Measurements from ENCODE around the gene ARHGAP24.

The ARHGAP24 gene

DNA sequence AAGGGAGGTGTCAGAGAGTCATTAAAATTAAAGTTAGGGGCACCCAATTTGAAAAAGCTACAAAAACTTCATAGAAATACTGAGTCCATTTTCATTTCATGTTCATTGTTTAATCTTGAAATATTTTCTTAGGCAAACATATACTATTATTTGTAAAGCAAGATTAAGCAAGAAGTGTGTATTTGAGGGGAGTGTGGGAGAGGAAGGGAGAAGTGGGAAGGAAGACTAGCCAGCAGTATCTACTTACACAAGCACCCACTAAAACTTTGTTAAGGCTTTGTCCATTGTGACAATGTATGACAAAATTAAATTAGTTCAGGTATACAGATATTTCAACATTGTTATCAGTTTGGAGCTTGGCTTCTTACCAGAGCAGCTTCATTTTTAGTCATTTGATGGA is 222.9 kb downstream of the ARHGAP24 start:
- DNase-seq (ENCODE audit: low read depth) = no peak

DNA sequence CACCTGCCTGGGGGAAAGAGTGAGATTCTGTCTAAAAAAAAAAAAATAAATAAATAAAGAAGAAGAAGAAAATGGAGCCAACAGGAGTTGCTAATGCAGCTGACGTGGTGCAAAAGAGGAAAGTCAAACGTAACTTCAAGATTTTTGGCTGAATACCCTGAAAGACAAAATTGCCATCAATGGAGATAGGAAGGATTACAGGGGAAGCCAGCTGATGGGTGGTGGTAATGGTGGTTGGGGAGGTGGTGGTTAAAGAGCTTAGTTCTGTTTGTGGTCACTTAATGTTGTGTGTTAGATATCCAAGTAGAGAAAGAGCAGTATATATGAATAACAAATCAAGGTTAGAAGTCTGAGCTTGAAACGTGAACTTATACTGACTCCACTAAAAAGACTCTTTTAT is 225.4 kb downstream of the ARHGAP24 start:
- DNase-seq (ENCODE audit: low read depth) = no peak

DNA sequence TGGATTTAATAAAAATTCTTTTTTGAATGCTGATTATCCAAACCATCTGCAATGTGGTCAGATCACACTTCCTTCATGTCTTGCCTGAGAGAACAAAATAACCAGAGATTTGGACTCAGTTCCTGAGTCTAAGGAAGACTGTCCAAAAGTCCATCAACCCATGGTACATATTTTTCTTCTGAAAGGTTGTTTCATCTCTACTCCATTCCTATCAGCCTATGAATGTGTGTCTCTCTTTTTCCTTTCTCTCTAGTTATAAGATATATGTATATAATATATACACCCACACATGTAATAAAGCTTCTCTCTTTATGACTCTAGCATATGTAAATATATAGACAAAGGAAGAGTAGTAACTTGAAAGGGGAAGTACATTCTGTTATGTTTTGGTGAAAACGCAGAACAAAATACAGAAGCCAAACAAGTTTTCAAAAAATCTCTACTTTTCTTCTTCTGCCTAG is 226.9 kb downstream of the ARHGAP24 start:
- no peak for DNase-seq (ENCODE audit: low read depth)

DNA sequence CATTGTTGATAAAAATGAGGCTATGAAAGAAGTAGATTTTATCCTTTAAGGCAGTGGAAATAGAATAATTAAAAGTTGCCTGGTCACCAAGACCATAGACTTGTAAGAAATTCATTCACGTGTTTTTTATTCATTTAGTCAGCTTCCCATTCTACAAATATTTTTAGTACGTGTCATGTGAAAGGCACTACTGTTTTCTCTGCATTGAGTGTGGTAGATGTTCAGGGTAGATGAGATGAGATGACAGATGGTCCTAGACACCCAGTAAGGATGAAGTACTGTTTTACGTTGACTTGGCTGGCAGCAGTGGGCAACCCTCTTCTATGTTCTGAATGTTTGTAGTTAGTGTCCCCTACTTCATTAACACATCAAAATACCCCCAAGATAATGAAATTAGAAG is 228.1 kb downstream of the ARHGAP24 start:
- no peak for DNase-seq (ENCODE audit: low read depth)

DNA sequence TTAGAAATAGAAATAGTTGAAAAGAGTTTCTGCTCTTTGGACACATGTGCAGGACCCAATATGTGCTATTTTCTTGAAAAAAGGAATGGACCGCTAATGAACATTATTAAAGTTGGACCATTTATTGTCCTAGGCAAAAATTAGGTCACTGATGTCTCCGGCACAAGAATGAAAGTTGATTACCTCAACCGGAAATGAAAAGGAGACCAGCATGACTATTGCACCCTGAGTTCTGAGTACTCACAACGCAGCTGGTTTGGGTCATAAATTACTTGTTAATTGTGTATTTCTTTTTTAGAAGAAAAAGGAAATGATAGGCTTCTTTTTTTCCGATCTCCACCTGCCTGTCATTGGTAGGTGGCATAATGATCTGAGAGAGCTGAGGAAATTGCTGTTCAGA is 232.7 kb downstream of the ARHGAP24 start:
- DNase-seq (ENCODE audit: low read depth) = no peak

DNA sequence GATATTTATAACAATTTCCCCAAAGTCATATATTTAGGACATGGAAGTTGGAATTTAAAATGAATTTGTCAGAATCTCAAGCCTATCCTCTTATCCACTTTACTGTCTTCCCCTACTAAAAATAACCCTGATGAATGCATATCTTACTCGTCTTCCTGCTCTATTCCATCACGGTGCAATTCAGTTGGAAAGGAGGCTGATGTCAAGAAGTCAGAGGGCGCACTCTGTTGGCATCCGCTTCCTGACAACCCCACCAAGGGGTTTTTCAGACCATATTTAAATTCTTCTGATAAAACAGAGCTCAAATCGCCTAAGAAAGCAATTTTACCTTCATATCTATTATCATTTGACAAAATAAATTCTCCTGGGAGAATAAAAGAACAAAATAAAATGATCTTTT is 233.5 kb downstream of the ARHGAP24 start:
- DNase-seq (ENCODE audit: low read depth) = no peak

DNA sequence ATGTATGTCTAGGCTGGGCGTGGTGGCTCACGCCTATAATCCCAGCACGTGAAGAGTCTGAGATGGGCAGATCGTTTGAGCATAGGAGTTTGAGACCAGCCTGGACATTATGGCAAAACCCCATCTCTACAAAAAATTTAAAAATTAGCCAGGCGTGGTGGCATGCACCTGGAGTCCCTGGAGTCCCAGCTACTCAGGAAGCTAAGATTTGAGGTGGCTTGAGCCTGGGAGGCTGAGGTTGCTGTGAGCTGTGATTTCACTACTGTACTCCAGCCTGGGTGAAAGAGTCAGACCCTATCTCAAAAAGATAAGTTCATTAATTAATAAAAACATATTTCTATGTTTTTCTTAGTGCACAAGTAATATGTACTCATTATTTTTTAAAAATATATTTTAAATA is 238.1 kb downstream of the ARHGAP24 start:
- no peak for DNase-seq (ENCODE audit: low read depth)

DNA sequence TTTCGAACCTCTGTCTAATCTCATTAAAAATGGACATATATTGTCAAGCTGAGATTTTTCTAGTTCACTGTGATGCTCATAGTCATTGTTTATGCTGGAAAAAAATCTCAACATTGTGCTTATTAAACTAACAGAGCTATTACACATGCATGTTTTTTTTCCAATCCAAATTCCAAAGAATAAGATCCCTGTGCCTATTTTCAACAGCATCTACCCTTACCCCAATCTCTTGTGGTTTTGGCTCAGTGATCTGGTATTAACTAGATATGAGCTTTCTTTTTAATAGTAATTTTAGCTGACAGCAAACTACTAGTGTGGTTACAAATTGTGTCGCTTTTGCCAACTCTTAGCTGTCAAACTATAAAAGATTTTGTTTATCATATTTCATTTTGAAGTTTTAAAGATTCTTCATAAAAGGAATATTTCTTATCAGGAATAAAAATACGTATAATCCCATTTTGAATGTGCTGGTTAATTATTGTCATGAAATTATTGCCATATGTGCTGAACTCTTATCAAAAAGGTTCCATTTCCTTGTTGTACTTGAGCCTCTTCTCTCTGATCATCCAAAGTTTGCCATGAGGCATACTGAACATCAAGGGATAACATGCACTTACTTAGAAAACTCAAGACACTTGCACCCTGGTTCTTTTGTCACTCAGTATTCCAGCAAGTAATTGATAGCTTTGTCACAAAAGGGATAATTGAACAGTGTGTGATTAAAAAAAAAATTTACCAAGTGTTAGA is 241.2 kb downstream of the ARHGAP24 start:
- DNase-seq (ENCODE audit: low read depth) = peak; percentile 8

DNA sequence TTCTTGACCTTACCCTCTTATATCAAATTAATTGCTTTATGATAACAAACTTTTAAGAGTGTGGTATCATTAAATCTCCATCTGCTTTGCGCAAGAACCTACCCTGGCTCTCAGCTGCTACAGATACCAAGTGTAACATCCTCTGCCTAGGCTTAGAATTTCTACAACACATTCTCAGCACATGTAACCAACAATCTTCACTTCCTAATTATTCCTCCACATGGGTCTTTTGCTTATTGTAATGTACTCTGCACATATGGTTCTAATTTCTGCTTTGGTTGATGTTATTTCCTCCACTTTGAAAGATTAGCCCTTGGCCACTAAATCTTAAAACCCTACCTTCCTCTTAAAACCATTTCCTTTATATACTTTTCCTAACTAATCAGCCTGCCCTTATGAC is 242.4 kb downstream of the ARHGAP24 start:
- DNase-seq (ENCODE audit: low read depth) = peak; percentile 47

DNA sequence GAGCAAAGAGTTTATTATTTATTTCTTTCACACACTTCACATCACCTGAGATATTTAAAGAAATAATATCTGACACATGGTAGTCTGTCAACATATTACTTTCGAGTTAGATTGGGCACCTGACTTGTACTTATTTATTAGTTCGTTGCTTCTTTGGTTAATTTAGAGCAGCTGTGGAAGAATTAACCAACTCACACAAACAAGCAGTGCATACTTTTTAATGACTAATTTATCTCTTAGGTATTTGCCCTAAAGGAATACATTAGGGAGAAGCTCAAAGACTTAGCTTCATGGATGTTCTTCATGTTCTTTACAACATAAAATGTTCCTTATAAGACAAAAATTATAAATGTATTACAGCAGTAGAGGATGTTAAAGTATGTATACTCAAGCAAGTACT is 242.9 kb downstream of the ARHGAP24 start:
- DNase-seq (ENCODE audit: low read depth) = no peak

DNA sequence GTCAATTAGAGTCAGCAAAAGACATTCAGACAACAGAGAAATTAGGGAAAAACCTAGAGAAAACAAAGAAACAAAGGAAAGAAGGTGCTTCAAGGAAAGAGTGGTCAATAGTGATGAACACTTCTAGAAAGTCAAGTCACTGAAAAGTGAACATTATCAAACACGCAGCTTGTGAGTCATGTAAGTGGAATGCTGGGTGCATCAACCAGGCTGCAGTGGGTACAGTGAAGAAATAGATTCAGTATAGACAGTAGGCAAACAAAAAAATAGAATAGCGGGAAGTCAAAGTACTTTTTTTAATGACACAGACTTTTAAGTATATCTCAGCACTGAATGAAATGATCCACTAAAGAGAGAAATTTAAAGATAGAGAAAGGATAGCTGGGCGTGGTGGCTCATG is 245.8 kb downstream of the ARHGAP24 start:
- no peak for DNase-seq (ENCODE audit: low read depth)

DNA sequence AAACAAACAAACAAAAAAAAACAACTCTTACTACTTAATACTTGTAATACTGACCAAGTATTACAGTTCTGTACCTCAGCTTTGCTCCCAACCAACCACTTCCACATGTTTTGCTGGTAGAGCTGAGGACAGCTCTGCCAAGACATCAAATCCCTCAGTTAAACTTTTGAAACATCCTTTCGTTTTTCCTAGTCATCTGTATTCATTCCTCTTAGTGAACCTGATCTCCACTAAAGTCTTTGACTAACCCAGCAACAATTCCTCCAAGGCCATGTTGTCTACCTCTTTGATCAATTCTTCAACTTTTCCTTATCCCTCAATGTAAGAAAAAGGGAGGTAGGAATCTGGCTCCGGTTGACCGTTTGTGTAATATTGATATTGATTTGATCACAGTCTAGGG is 247.5 kb downstream of the ARHGAP24 start:
- no peak for DNase-seq (ENCODE audit: low read depth)

DNA sequence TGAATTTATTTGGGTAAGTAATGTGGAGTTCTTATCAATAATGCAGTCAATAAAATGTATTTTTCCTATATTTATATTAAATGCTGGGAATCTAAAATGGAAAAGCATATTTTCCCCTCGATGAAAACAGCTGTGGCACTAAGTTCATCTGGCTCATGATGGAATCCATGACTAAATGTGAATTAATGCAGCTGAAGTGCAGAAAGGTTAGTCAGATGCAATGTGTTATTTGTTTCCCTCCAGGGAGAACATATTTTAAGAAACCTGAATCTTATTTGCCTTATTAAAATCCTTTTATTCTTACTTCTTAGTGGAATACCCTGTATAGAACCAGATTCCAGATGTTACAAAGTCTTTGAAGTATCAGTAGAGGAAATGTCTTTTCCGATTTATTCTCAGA is 247.9 kb downstream of the ARHGAP24 start:
- no peak for DNase-seq (ENCODE audit: low read depth)

DNA sequence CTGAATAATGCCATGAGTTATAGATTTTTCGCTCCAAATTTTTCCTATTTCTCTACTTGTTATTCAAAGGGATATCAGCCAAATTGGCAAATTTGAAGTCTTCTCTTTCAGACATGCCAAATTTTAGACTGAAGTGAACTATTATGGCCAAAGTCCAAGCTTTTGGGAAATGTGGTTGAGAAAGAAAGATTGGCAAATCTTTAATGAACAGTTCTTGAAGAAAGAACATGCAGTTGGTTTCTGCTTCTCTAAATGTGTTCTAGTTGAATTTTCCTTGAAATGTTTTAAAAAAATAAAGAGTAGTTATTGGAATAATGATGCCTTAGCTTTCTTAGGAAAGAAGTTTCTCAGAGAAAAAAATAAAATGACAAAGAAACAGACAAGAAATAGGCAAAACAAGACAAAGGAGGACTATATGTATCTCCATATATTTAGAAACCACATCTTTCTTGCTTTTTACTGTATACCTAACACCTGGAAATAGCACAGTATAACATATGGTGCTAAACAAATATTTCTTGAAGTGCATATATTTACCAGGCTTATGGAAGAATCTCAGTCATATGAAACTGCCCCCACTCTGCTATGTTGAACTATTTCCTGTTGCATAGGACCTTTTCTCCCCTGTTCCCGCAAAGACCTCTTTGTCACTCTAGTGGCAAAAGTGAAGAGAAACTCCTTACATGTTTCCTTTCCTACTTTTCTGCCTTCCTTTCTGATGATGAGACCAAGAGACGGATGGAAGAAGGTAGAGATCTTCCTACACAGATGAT is 250.0 kb downstream of the ARHGAP24 start:
- no peak for DNase-seq (ENCODE audit: low read depth)

DNA sequence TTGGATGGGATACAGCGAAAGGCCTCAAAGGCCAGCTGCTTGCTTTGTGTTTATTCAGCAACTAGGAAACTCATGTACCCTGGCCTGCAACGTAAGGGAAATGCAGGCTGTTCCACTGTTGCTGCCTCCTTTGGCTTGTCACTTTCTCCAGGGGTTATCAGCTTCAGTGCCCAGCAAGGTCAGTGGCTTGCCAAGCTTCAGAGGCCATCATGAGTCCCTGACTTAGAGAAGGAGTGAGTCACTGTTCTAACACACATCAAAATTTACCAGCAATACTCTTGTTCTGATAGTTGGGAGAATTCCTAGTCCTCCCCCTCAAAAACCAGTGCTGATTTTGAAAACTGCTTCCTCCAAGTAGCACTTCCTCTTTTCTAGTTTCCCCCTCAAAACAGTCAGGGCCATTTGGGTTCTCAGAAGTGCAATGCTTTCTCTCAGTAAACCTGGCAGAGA is 250.8 kb downstream of the ARHGAP24 start:
- no peak for DNase-seq (ENCODE audit: low read depth)

DNA sequence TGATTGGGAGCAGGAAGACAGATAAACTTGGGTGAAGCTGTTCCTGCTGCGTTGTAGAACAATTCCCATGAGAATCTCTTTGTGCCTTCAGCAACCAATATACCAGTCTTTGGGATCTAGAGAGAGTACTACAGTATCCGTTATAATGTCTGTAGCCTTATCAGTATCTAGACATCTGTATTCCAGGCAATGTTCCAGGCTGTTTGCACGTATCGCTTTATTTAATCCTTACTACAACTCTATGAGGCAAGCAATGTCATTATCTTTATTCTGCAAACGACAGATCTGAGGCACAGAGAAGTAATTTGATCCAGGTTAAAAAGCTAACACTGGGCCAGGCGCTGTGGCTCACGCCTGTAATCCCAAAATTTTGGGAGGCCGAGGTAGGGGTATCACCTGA is 251.6 kb downstream of the ARHGAP24 start:
- DNase-seq (ENCODE audit: low read depth) = no peak

DNA sequence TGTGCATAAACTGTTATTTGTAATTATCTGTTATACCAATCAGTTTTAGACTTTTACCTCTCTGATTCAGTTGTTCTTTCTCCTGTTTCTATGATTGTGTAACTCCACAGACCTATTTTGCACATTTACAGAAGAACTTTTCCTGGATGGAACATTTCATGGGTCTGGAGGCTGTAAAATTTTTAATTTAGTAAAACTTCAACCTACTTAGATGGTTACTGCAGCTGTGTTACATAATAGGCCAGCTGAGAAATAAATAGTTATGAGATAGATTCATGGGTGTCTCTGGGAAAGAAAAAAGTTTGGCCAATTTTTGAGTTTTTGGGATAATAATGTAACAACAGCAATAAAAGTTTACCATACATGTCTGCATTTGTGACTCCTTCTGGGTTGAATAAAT is 253.5 kb downstream of the ARHGAP24 start:
- DNase-seq (ENCODE audit: low read depth) = no peak

DNA sequence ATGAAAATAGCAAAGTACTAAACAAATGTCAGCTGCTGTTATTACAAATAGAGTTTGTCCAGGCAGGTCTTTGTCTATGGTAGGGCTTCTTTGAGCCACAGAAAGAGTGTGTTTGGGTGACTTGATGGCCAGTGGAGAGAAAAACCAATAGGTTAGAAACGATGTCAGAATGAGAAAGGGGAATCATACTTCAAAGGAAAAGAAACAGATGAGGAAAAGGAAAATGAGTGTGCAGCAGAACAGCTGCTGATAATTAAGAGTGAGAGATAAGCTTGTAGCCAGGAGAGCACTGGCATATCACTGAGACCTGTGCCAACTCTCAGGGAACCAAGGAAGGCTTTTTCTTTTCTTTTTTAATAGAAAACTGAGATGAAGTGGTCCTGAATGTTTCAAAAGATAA is 257.2 kb downstream of the ARHGAP24 start:
- no peak for DNase-seq (ENCODE audit: low read depth)

DNA sequence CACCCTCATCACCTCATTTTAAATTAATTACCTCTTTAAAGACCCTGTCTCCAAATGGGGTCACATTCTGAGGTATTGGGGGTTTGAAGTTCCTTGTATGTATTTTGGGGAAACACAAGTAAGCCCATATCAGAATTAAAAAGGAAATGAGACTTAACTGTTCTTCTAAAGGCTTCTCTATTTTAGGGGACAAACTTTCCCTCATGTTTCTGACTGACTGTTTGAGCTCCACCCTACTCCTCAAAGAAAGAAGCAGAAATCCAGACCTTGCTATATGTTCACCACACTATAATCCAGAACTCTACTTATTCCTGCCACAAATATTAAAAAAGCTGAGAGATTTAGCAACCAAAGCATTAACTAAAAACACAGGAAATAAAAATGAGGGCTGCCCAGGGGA is 258.8 kb downstream of the ARHGAP24 start:
- DNase-seq (ENCODE audit: low read depth) = no peak

DNA sequence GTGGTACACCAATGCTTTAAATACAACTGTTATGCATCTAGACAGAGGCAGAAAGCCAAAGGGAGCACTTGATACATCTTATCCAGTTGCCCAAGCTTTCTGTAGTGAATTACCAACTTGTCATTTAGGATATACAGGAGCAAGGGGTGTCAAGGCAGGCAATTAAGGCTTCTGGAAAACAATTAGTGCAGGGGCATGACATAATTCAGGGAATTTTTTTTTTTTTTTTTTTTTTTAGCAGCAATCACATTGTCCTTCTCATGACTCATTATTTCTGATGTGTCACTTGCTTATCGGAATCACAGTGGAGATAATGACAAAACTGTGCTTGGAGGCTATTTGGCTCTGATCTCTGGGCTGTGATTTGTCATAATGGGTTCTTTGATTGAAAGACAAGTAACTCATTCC is 259.5 kb downstream of the ARHGAP24 start:
- no peak for DNase-seq (ENCODE audit: low read depth)

DNA sequence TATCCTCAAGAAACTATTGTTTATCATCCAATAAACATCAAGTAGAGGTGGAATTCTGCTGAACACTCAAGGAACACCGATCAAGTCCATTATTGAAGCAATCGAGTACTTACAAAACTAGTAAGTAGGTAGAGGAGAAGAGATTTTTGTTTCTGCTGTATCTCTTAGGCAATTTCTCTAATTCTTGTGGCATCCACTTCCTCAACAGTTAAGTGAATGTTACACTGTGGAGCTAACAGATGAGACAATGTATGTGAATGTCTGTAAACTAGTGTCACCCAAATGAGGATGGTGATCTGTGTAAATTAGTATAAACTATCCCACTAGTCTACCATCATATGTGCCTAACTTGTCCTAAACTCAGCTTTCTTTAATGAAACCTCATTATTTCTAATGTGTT is 261.6 kb downstream of the ARHGAP24 start:
- DNase-seq (ENCODE audit: low read depth) = no peak

DNA sequence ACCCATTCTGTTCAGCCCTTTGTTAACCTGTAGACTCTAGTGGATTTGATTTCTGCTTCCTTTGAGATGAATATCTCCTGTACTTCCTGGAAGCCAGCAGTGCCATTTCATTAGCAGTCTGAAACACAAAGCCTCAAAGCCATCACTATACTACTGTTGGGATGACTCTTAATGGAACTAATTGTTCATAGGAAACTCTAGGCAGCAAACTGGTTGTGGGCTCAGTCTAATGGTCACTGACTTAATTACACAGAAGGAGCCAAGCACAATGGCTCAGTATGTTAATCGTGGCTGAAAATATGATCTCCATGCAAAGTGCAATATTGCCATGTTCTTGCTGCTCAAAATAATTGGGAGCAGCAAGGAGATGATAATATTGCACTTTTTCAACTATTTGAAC is 262.3 kb downstream of the ARHGAP24 start:
- DNase-seq (ENCODE audit: low read depth) = no peak

DNA sequence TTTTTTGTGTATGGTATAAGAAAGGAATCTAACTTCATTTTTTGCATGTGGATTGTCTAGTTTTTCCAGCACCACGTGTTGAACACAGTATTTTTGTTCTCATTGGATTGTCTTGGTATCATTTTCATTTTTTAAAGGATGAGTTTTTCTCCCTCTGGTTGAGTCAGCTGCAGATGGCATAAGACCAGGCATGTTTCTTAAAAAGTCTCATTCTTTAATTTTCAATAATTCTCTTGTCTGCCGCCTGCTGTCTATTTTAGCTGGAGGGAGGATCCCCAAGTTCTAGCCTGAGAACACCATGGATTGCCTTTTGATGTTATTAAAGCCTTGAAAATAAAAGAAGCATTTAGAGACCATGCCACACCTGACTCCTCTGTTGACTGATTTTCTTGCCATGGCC is 263.8 kb downstream of the ARHGAP24 start:
- DNase-seq (ENCODE audit: low read depth) = no peak

DNA sequence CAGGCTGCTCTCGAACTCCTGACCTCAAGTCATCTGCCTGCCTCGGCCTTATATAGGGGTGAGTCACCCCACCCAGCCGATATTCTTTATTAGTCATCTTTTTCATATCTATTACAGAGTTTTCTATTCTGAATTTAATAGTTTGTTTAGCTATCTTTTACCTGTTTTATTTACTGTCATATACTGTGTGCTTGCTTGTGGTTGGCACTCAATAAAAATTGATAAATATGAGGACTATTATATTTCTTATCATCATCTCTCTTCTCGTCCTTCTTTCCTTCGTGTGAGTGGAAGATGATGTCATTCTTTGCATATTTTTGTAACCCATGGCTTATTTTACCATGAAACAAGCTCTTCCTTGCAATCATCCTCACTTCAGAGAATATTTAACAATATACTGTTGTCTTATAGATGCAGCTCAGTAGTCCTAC is 265.5 kb downstream of the ARHGAP24 start:
- DNase-seq (ENCODE audit: low read depth) = peak; percentile 33

Measured in fibroblast of the conjunctiva (primary cell).